SK-N-SH (cell line): ENCODE measurements around the gene LRRC8D. TPM values are rescaled to one million over a fixed set of nuclear protein-coding genes. Genes with fewer than 3 reads are reported as not detected.

Experiments used
- CTCF ChIA-PET: fragments of 300-600, 350-600 bp; formaldehyde crosslinking; extraction: SDS; loops from one replicate; lab custom pipeline; 2021; lab: Yijun Ruan, JAX
- POLR2A ChIA-PET: fragments of 350-600 bp; sonication (Branson Sonifier 250); formaldehyde crosslinking; extraction: SDS; loops from one replicate; lab custom pipeline; 2020; ENCODE audit warnings: antibody characterized with exemption, inconsistent platforms; lab: Yijun Ruan, JAX
- DNase-seq: peaks from one replicate; pipeline ENCODE4 v3.0.0; 2012
- H2AFZ ChIP-seq: fragments of 200-600 bp; sonication (generic); 2 replicates; pipeline ENCODE4 v1.8.1; 2016; ENCODE audit warnings: antibody characterized with exemption, mild to moderate bottlenecking, low read depth
- H3F3A ChIP-seq: fragments of 200-600 bp; sonication (generic); replicated peaks from 2 replicates; pipeline ENCODE3; 2016; ENCODE audit warnings: antibody characterized with exemption, mild to moderate bottlenecking; ENCODE audit not compliant: insufficient read depth
- H3K27ac ChIP-seq, 2 experiments: fragments of 200-500 bp in 1 of 2; fragments of 200-600 bp in 1 of 2; sonication (Bioruptor generic) in 1 of 2; sonication (generic), shearing (Covaris generic) in 1 of 2; 2 replicates each; pipeline versions ENCODE4 v1.5.1 to v1.6.1; 2014 to 2016; ENCODE audit warnings: low read depth in 2 of 2, inconsistent platforms in 1 of 2, low read length in 1 of 2, mild to moderate bottlenecking in 1 of 2, mixed read lengths in 1 of 2
- H3K27me3 ChIP-seq: fragments of 200-600 bp; sonication (generic), shearing (Covaris generic); 2 replicates; pipeline ENCODE4 v1.6.1; 2016; ENCODE audit warnings: mixed run types; ENCODE audit not compliant: insufficient read depth
- H3K36me3 ChIP-seq, 2 experiments: fragments of 200-500 bp in 1 of 2; fragments of 200-600 bp in 1 of 2; sonication (Bioruptor generic) in 1 of 2; sonication (generic) in 1 of 2; replicated peaks in 1 of 2; 2 replicates each; pipeline versions ENCODE3 to v1.5.1; 2014 to 2016; ENCODE audit warnings: low read length in 1 of 2, mild to moderate bottlenecking in 1 of 2; ENCODE audit not compliant: insufficient read depth in 2 of 2, control insufficient read depth in 1 of 2
- H3K4me1 ChIP-seq, 2 experiments: fragments of 200-500 bp in 1 of 2; fragments of 200-600 bp in 1 of 2; sonication (Bioruptor generic) in 1 of 2; sonication (generic), shearing (Covaris generic) in 1 of 2; 2 replicates each; pipeline versions ENCODE4 v1.5.1 to v1.6.1; 2014 to 2016; ENCODE audit warnings: low read depth in 1 of 2, low read length in 1 of 2, mixed run types in 1 of 2; ENCODE audit not compliant: insufficient read depth in 2 of 2, control insufficient read depth in 1 of 2
- H3K4me2 ChIP-seq: fragments of 200-600 bp; sonication (generic), shearing (Covaris generic); 2 replicates; pipeline ENCODE4 v1.6.1; 2017; ENCODE audit warnings: mixed run types
- H3K4me3 ChIP-seq, 2 experiments: fragments of 200-500 bp in 1 of 2; fragments of 200-600 bp in 1 of 2; sonication (Bioruptor generic) in 1 of 2; sonication (generic), shearing (Covaris generic) in 1 of 2; 2 replicates each; pipeline versions ENCODE4 v1.5.1 to v1.8.1; 2014 to 2016; ENCODE audit warnings: low read depth in 2 of 2, inconsistent platforms in 1 of 2, low read length in 1 of 2, mild to moderate bottlenecking in 1 of 2, mixed read lengths in 1 of 2, moderate library complexity in 1 of 2
- H3K79me2 ChIP-seq: fragments of 200-600 bp; sonication (generic); 2 replicates; pipeline ENCODE4 v1.8.1; 2017; ENCODE audit warnings: mild to moderate bottlenecking; ENCODE audit not compliant: insufficient read depth
- H3K9ac ChIP-seq: fragments of 200-600 bp; sonication (generic); 2 replicates; pipeline ENCODE4 v1.6.1; 2017; ENCODE audit warnings: mixed run types
- H3K9me2 ChIP-seq: fragments of 200-600 bp; sonication (generic); 2 replicates; pipeline ENCODE4 v1.6.1; 2017; ENCODE audit warnings: mixed run types
- H3K9me3 ChIP-seq: fragments of 200-600 bp; sonication (generic); 2 replicates; pipeline ENCODE4 v1.6.1; 2017; ENCODE audit warnings: mixed run types, mild to moderate bottlenecking, moderate library complexity
- H4K20me1 ChIP-seq: fragments of 200-600 bp; sonication (generic); 2 replicates; pipeline ENCODE4 v1.6.1; 2017; ENCODE audit warnings: mild to moderate bottlenecking, mixed run types; ENCODE audit not compliant: insufficient read depth
- CTCF ChIP-seq: fragments of 200-600 bp; sonication (generic); IDR thresholded peaks from 2 replicates; pipeline ENCODE4 v1.6.1; 2017; ENCODE audit warnings: antibody characterized with exemption, mild to moderate bottlenecking, moderate library complexity
- FOSL2 ChIP-seq: IDR thresholded peaks from 2 replicates; pipeline ENCODE4 v1.4.0; 2012; ENCODE audit warnings: low read depth, mild to moderate bottlenecking, moderate library complexity, borderline replicate concordance
- FOXM1 ChIP-seq: IDR thresholded peaks from 2 replicates; pipeline ENCODE4 v1.4.0; 2012; ENCODE audit warnings: low read depth, mild to moderate bottlenecking
- GABPA ChIP-seq: IDR thresholded peaks from 2 replicates; pipeline ENCODE4 v1.4.0; 2012; ENCODE audit warnings: low read depth, mild to moderate bottlenecking
- IRF3 ChIP-seq: fragments of 150-350 bp; IDR thresholded peaks from 2 replicates; pipeline ENCODE4 v1.6.1; 2016; ENCODE audit warnings: mild to moderate bottlenecking, low read depth, low read length
- NFIC ChIP-seq: IDR thresholded peaks from 2 replicates; pipeline ENCODE4 v1.4.0; 2012; ENCODE audit warnings: borderline replicate concordance
- NRF1 ChIP-seq: IDR thresholded peaks from 2 replicates; pipeline ENCODE4 v1.6.1; 2012; ENCODE audit warnings: low read depth, mild to moderate bottlenecking, low read length
- PBX3 ChIP-seq: IDR thresholded peaks from 2 replicates; pipeline ENCODE4; 2012
- POLR2AphosphoS5 ChIP-seq: IDR thresholded peaks from 2 replicates; pipeline ENCODE4 v1.6.1; 2012; ENCODE audit warnings: low read depth, low read length
- RAD21 ChIP-seq: IDR thresholded peaks from 2 replicates; pipeline ENCODE4 v1.6.1; 2012; ENCODE audit warnings: mild to moderate bottlenecking, low read length
- RCOR1 ChIP-seq: fragments of 150-350 bp; IDR thresholded peaks from 2 replicates; pipeline ENCODE4 v1.6.1; 2017; ENCODE audit warnings: antibody characterized with exemption, low read length
- RXRA ChIP-seq: IDR thresholded peaks from 2 replicates; pipeline ENCODE4 v1.4.0; 2012; ENCODE audit warnings: low read depth, mild to moderate bottlenecking, borderline replicate concordance
- SMC3 ChIP-seq: IDR thresholded peaks from 2 replicates; pipeline ENCODE4 v1.6.1; 2012; ENCODE audit warnings: low read depth, low read length, improper control_type of control experiment
- TEAD4 ChIP-seq: IDR thresholded peaks from 2 replicates; pipeline ENCODE4 v1.4.0; 2012; ENCODE audit warnings: mild to moderate bottlenecking, borderline replicate concordance; ENCODE audit not compliant: insufficient read depth
- ZBTB33 ChIP-seq: IDR thresholded peaks from 2 replicates; pipeline ENCODE4 v1.4.0; 2012; ENCODE audit warnings: low read depth, borderline replicate concordance
- WGBS: methylation state at CpG from one replicate; pipeline ENCODE4 v1.1.6; 2017; ENCODE audit warnings: low lambda C conversion rate; 5-methylcytosine and 5-hydroxymethylcytosine counted together
- polyA plus RNA-seq, 3 experiments: library from polyadenylated mRNA; depleted of rRNA; stranded (reverse); fragments of >200 nt; gene quantifications; 2 replicates each; pipeline ENCODE4 v1.2.3, GENCODE V29; 2012
- TF ChIP-seq, protein P1 (sequence below): IDR thresholded peaks from 2 replicates; pipeline ENCODE4 v1.4.0; 2012; ENCODE audit warnings: low read depth, borderline replicate concordance

Gene LRRC8D
- polyA plus RNA-seq, 1 of the 3 experiments (the other 2 are of a cell fraction): 15.0 TPM

GRCh38 chr1:89974696-89975470 is 154.1 kb downstream of the LRRC8D start:
- CTCF ChIA-PET: interaction anchor here (4.7 kb wide), 1 partner anchor 13 kb away, joined by 23 read pairs; no protein-coding TSS in a partner anchor
- TF ChIP-seq NRF1 (no peak), RXRA (0 out of 2 replicates have a peak, but pooled peaks have one; percentile 11), RAD21 (no peak), NFIC (peak; percentile 43)
- TF ChIP-seq, all 33 proteins: peak for 2
- no peak overlapping the region for H3K9ac ChIP-seq
- no peaks in the 10 kb centered on the region for H3F3A ChIP-seq
- H3K9me3 ChIP-seq: no peaks in the 10 kb centered on the region
- peak overlapping the region; percentile 17; the same call in 1 of the 2 replicates for H2AFZ ChIP-seq
- H4K20me1 ChIP-seq: no peaks in the 10 kb centered on the region
- no peak overlapping the region for H3K4me3 ChIP-seq
- H3K9me2 ChIP-seq: no peaks in the 10 kb centered on the region
- H3K4me2 ChIP-seq: 0 out of 2 replicates have a peak overlapping the region, but pooled peaks have one; percentile 21
- POLR2A ChIA-PET: no interaction called here
- 63% methylated on average over 4 of the region's 4 CpGs for WGBS
- H3K4me1 ChIP-seq: peaks cover 0 to 6% of the 10 kb centered on the region in 2 experiments; a peak in 2 of 4 replicates
- no peaks in the 10 kb centered on the region for H3K79me2 ChIP-seq
- no peak for DNase-seq
- H3K27me3 ChIP-seq: no peaks in the 10 kb centered on the region
- H3K36me3 ChIP-seq: no peaks in the 10 kb centered on the region
- H3K27ac ChIP-seq: peak overlapping the region in 1 of 2 experiments; percentile 26; a peak in 2 of 4 replicates

DNA sequence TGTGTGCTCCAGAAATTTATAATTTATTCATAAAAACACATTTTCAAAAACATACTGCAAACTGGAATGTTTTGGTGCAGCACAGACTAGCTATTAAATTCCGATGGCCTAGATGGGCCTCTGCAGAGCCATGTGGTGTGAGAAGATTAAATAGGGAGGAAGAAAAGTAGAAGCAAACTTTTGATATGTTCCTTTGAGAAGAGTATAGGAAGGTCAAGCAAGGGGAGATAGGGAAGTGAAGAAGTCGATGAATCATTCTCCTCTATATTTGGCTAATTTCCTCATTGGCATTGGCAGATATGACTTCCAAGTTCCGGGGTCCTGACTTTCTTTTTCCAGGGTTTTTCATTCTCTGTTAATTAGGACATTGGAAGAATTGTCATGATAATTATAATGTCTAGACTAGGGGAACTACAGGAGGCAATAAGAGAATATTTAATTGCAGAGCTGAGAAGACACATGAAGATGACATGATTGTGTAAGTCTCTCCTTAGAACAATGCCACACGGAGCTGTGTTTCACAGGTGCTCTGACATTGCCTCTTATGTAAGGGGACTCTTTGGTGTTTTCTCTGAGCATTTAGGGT is 154.8 kb downstream of the LRRC8D start:
- H3K27ac ChIP-seq: peak overlapping the region in 1 of 2 experiments; percentile 26; a peak in 2 of 4 replicates
- no peaks in the 10 kb centered on the region for H4K20me1 ChIP-seq
- H3K27me3 ChIP-seq: no peaks in the 10 kb centered on the region
- no peak overlapping the region for H3K4me3 ChIP-seq
- CTCF ChIA-PET: interaction anchor here (0.6 to 4.7 kb wide), 2 partner anchors 12 to 133 kb away, joined by 3 to 23 read pairs; no protein-coding TSS in a partner anchor
- peaks cover 0 to 6% of the 10 kb centered on the region in 2 experiments; a peak in 2 of 4 replicates for H3K4me1 ChIP-seq
- POLR2A ChIA-PET: no interaction called here
- no peak for DNase-seq
- no peaks in the 10 kb centered on the region for H3K9me2 ChIP-seq
- 76% methylated on average over 4 of the region's 4 CpGs for WGBS
- H3K4me2 ChIP-seq: 0 out of 2 replicates have a peak overlapping the region, but pooled peaks have one; percentile 21
- H2AFZ ChIP-seq: peak overlapping the region; percentile 17; the same call in 1 of the 2 replicates
- H3K79me2 ChIP-seq: no peaks in the 10 kb centered on the region
- H3F3A ChIP-seq: no peaks in the 10 kb centered on the region
- H3K36me3 ChIP-seq: no peaks in the 10 kb centered on the region
- no peak overlapping the region for H3K9ac ChIP-seq
- no peaks in the 10 kb centered on the region for H3K9me3 ChIP-seq
- TF ChIP-seq RXRA: no peak
- no peak for TF ChIP-seq ZBTB33
- TF ChIP-seq, protein P1, sequence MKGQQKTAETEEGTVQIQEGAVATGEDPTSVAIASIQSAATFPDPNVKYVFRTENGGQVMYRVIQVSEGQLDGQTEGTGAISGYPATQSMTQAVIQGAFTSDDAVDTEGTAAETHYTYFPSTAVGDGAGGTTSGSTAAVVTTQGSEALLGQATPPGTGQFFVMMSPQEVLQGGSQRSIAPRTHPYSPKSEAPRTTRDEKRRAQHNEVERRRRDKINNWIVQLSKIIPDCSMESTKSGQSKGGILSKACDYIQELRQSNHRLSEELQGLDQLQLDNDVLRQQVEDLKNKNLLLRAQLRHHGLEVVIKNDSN: no peak
- no peak for TF ChIP-seq GABPA
- no peak for TF ChIP-seq FOXM1
- TF ChIP-seq FOSL2: no peak
- TF ChIP-seq IRF3: no peak
- no peak for TF ChIP-seq POLR2AphosphoS5
- TF ChIP-seq SMC3: no peak
- no peak for TF ChIP-seq PBX3
- no peak for TF ChIP-seq CTCF
- no peak for TF ChIP-seq RCOR1
- no peak for TF ChIP-seq TEAD4
